Right lobe of liver (tissue), 4 donors: ENCODE measurements around the gene GAA.

ENCODE experiments used
- CTCF ChIP-seq, 4 donors: fragments of 200-600 bp in 3 of 4; fragments of 450-650 bp in 1 of 4; IDR thresholded peaks; one replicate each; pipeline versions ENCODE4 v1.5.1 to v1.8.0; 2016 to 2022; ENCODE audit warnings: antibody characterized with exemption in 4 of 4, mild to moderate bottlenecking in 2 of 4
- POLR2A ChIP-seq: fragments of 450-650 bp; IDR thresholded peaks from one replicate; pipeline ENCODE4 v1.6.1; 2017; ENCODE audit warnings: antibody characterized with exemption, mild to moderate bottlenecking
- donor health status: DM: no; HTN: no; CAD: no.
- donor health status: DM: no; HTN: no; CAD: no.
- donor health status: DM: no; HTN: yes; CAD: no.

- TF ChIP-seq CTCF (IDR thresholded peaks at IDR 0.05): no peak
- TF ChIP-seq POLR2A: no peak
Observed at GRCh38 chr17:80081596-80081995, 19.8 kb upstream of the GAA start.
